ENCODE measurements around the gene MGP. TPM values are rescaled to one million over a fixed set of nuclear protein-coding genes. Genes with fewer than 3 reads are reported as not detected.

Gene MGP
- total and polyA plus RNA-seq, 2 of the 13 experiments (the other 11 are each of a cell fraction or from before 2014, with no cell fraction given): not detected

- no peak for TF ChIP-seq ARID3A (IDR thresholded peaks at IDR 0.05; ENCODE audit: low read depth, low read length)
- TF ChIP-seq ZHX1 (CRISPR knock-in tag; IDR thresholded peaks at IDR 0.05; ENCODE audit: low read depth): no peak
- TF ChIP-seq NCOA1 (CRISPR knock-in tag; IDR thresholded peaks at IDR 0.05): no peak
- 0 out of 2 replicates have a peak, but pooled peaks have one; percentile 35 for TF ChIP-seq IRF2 (CRISPR knock-in tag; IDR thresholded peaks at IDR 0.05)
- no peak for TF ChIP-seq POLR2AphosphoS5 (IDR thresholded peaks at IDR 0.05; ENCODE audit: low read depth, low read length)
- no peak for TF ChIP-seq ZBTB7B (CRISPR knock-in tag; IDR thresholded peaks at IDR 0.05)
- TF ChIP-seq E2F2 (CRISPR knock-in tag; IDR thresholded peaks at IDR 0.05; ENCODE audit: borderline replicate concordance): no peak
- no peak for TF ChIP-seq ZBTB21 (CRISPR knock-in tag; IDR thresholded peaks at IDR 0.05)
- TF ChIP-seq ZFY (CRISPR knock-in tag; IDR thresholded peaks at IDR 0.05): no peak
- TF ChIP-seq ADNP (CRISPR knock-in tag; IDR thresholded peaks at IDR 0.05): no peak
- TF ChIP-seq ZNF101 (CRISPR knock-in tag; IDR thresholded peaks at IDR 0.05; ENCODE audit: borderline replicate concordance, low read depth): no peak
- no peak for TF ChIP-seq ZZZ3 (CRISPR knock-in tag; IDR thresholded peaks at IDR 0.05; ENCODE audit: borderline replicate concordance)
- TF ChIP-seq SIX1 (CRISPR knock-in tag; IDR thresholded peaks at IDR 0.05; ENCODE audit: borderline replicate concordance): no peak
- no peak for TF ChIP-seq HMGXB4 (CRISPR knock-in tag; IDR thresholded peaks at IDR 0.05; ENCODE audit: borderline replicate concordance in 1 of 2, low read depth in 1 of 2)
- TF ChIP-seq TARDBP (CRISPR knock-in tag; IDR thresholded peaks at IDR 0.05): no peak
- no peak for TF ChIP-seq RBM39 (IDR thresholded peaks at IDR 0.05; ENCODE audit: low read depth, low read length, poor library complexity, severe bottlenecking)
- TF ChIP-seq ZNF446 (CRISPR knock-in tag; IDR thresholded peaks at IDR 0.05): no peak
- no peak for TF ChIP-seq ZNF367 (CRISPR knock-in tag; IDR thresholded peaks at IDR 0.05; ENCODE audit: borderline replicate concordance)
- no peak for TF ChIP-seq ZNF556 (CRISPR knock-in tag; IDR thresholded peaks at IDR 0.05; ENCODE audit: borderline replicate concordance)
- TF ChIP-seq HNF4A (CRISPR knock-in tag; IDR thresholded peaks at IDR 0.05): peak; percentile 17; the same call in 1 of the 2 replicates
- no peak for TF ChIP-seq KMT2A (CRISPR knock-in tag; IDR thresholded peaks at IDR 0.05)
- TF ChIP-seq ATAD3A (CRISPR knock-in tag; IDR thresholded peaks at IDR 0.05): no peak
- TF ChIP-seq FOXA1 (IDR thresholded peaks at IDR 0.05): no peak
- peak; percentile 37; the same call in 1 of the 2 replicates for TF ChIP-seq FOXA1 (CRISPR knock-in tag; IDR thresholded peaks at IDR 0.05)
- TF ChIP-seq ZNF724P (CRISPR knock-in tag; IDR thresholded peaks at IDR 0.05; ENCODE audit: borderline replicate concordance): no peak
- TF ChIP-seq ZNF558 (CRISPR knock-in tag; IDR thresholded peaks at IDR 0.05; ENCODE audit: borderline replicate concordance): no peak
Observed at GRCh38 chr12:14840616-14841015, 45.0 kb downstream of the MGP start (continued).
